Karpas-422 (cell line): ENCODE data around the gene OPA1. TPM values are rescaled to one million over a fixed set of nuclear protein-coding genes. Genes with fewer than 3 reads are reported as not detected.

ENCODE experiments used
- DNase-seq: peaks from one replicate; pipeline ENCODE4 v3.0.0-alpha.2; 2015
- H2AFZ ChIP-seq: fragments of 200-600 bp; sonication (generic); 2 replicates; pipeline ENCODE4 v1.6.1; 2014; ENCODE audit warnings: antibody characterized with exemption, low read length, mixed read lengths
- H3K27ac ChIP-seq: fragments of 200-600 bp; sonication (generic); 2 replicates; pipeline ENCODE4 v1.5.1; 2014; ENCODE audit warnings: mild to moderate bottlenecking, low read length, moderate library complexity
- H3K27me3 ChIP-seq: fragments of 200-600 bp; sonication (generic); 2 replicates; pipeline ENCODE4 v1.6.1; 2014; ENCODE audit warnings: low read length, mixed read lengths
- H3K36me3 ChIP-seq: fragments of 200-600 bp; sonication (generic); 2 replicates; pipeline ENCODE4 v1.6.1; 2014; ENCODE audit warnings: low read length, mixed read lengths; ENCODE audit not compliant: insufficient read depth
- H3K4me1 ChIP-seq: fragments of 200-600 bp; sonication (generic); 2 replicates; pipeline ENCODE4 v1.6.1; 2014; ENCODE audit warnings: mild to moderate bottlenecking, low read length, mixed read lengths
- H3K4me2 ChIP-seq: fragments of 200-600 bp; sonication (generic); 2 replicates; pipeline ENCODE4 v1.6.1; 2014; ENCODE audit warnings: low read length, low read depth, mild to moderate bottlenecking; ENCODE audit not compliant: poor library complexity, severe bottlenecking
- H3K4me3 ChIP-seq: fragments of 200-600 bp; sonication (generic); 2 replicates; pipeline ENCODE4 v1.5.1; 2014; ENCODE audit warnings: mild to moderate bottlenecking, antibody characterized with exemption, low read length, mixed read lengths
- H3K79me2 ChIP-seq: fragments of 200-600 bp; sonication (generic); 2 replicates; pipeline ENCODE4 v1.6.1; 2014; ENCODE audit warnings: mild to moderate bottlenecking, low read length, mixed read lengths
- H3K9ac ChIP-seq: fragments of 200-600 bp; sonication (generic); 2 replicates; pipeline ENCODE4 v1.6.0; 2014; ENCODE audit warnings: low read length
- H3K9me2 ChIP-seq: fragments of 200-600 bp; sonication (generic), shearing (Covaris generic); replicated peaks from 2 replicates; pipeline ENCODE4 v1.6.0; 2014; ENCODE audit warnings: mild to moderate bottlenecking, low read length, moderate library complexity; ENCODE audit not compliant: insufficient read depth
- H3K9me3 ChIP-seq: fragments of 300-700, 200-600 bp; sonication (generic); 2 replicates; pipeline ENCODE4 v1.6.1; 2014; ENCODE audit warnings: low read length, mixed read lengths
- H4K20me1 ChIP-seq: fragments of 200-600 bp; sonication (generic); 2 replicates; pipeline ENCODE4 v1.6.1; 2014; ENCODE audit warnings: mild to moderate bottlenecking, antibody characterized with exemption, low read length, low read depth; ENCODE audit not compliant: insufficient read depth
- total RNA-seq: library from RNA; depleted of rRNA; stranded (reverse); fragments of >200 nt; shearing (Covaris generic); gene quantifications from 2 replicates; pipeline ENCODE4 v1.2.3, GENCODE V29; 2014; ENCODE audit warnings: low replicate concordance

The OPA1 gene
- total RNA-seq, 1 experiment from 2014 or later, result 127 TPM

GRCh38 chr3:193716150-193716549 is 123.1 kb downstream of the OPA1 start:
- H2AFZ ChIP-seq, result no peak overlapping the region
- no peak for DNase-seq
- peaks cover 4% of the 10 kb centered on the region; the same call in 1 of the 2 replicates for H3K9me3 ChIP-seq
- H3K4me2 ChIP-seq, result no peak overlapping the region
- no peaks in the 10 kb centered on the region for H3K36me3 ChIP-seq
- H3K4me1 ChIP-seq, result no peaks in the 10 kb centered on the region
- no peaks in the 10 kb centered on the region for H3K79me2 ChIP-seq
- no peak overlapping the region for H3K9ac ChIP-seq
- H4K20me1 ChIP-seq, result no peaks in the 10 kb centered on the region
- 0 out of 2 replicates have a peak, but pooled peaks cover 2% of the 10 kb centered on the region for H3K27me3 ChIP-seq
- no peaks in the 10 kb centered on the region for H3K9me2 ChIP-seq
- no peak overlapping the region for H3K27ac ChIP-seq
- no peak overlapping the region for H3K4me3 ChIP-seq

- Histone ChIP-seq H3K9ac (no peak overlapping the region), H3K36me3 (no peaks in the 10 kb centered on the region), H3K27ac (no peak overlapping the region)
Measured at GRCh38 chr3:193719735-193720134, 126.7 kb downstream of the OPA1 start.

GRCh38 chr3:193720169-193720568 is 127.2 kb downstream of the OPA1 start:
- H3K4me1 ChIP-seq, result no peaks in the 10 kb centered on the region
- H3K36me3 ChIP-seq, result no peaks in the 10 kb centered on the region
- H3K4me3 ChIP-seq, result no peak overlapping the region
- no peaks in the 10 kb centered on the region for H4K20me1 ChIP-seq
- no peaks in the 10 kb centered on the region for H3K9me3 ChIP-seq
- no peak overlapping the region for H2AFZ ChIP-seq
- no peak overlapping the region for H3K4me2 ChIP-seq
- DNase-seq, result no peak
- no peaks in the 10 kb centered on the region for H3K9me2 ChIP-seq
- no peak overlapping the region for H3K27ac ChIP-seq
- no peaks in the 10 kb centered on the region for H3K79me2 ChIP-seq
- 0 out of 2 replicates have a peak, but pooled peaks cover 2% of the 10 kb centered on the region for H3K27me3 ChIP-seq
- no peak overlapping the region for H3K9ac ChIP-seq

More at GRCh38 chr3:193719735-193720134, 126.7 kb downstream of the OPA1 start:
- no peaks in the 10 kb centered on the region for H4K20me1 ChIP-seq
- H3K4me3 ChIP-seq, result no peak overlapping the region
- H3K9me3 ChIP-seq, result peaks cover under 1% of the 10 kb centered on the region; the same call in 1 of the 2 replicates
- no peaks in the 10 kb centered on the region for H3K9me2 ChIP-seq
- no peaks in the 10 kb centered on the region for H3K4me1 ChIP-seq
- no peaks in the 10 kb centered on the region for H3K79me2 ChIP-seq
- H2AFZ ChIP-seq, result no peak overlapping the region
- DNase-seq, result no peak
- 0 out of 2 replicates have a peak, but pooled peaks cover 2% of the 10 kb centered on the region for H3K27me3 ChIP-seq
- no peak overlapping the region for H3K4me2 ChIP-seq

DNA sequence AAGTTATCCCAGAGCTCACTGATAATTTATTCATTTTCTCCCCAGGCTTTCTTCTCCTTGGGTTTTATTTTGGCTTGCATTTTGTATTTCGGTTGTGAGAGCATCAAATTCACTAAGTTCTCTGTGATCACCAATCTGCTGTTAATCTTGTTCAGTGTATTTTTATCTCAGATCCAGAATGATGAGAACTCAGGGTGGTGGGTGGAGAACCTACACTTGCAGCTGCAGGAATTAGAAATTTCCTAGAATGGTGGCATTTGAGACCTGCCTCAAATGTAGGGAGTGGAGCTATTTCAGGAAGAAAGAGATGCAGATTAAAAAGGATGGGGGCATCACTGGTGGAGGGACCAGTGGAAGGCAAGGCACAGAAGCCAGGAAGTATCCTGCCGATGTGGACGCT is 129.6 kb downstream of the OPA1 start:
- H3K27ac ChIP-seq, result no peak overlapping the region
- DNase-seq, result no peak
- no peaks in the 10 kb centered on the region for H3K79me2 ChIP-seq
- no peak overlapping the region for H3K9ac ChIP-seq
- H3K27me3 ChIP-seq, result 0 out of 2 replicates have a peak, but pooled peaks cover 2% of the 10 kb centered on the region
- no peaks in the 10 kb centered on the region for H3K9me3 ChIP-seq
- H4K20me1 ChIP-seq, result no peaks in the 10 kb centered on the region
- H3K4me1 ChIP-seq, result no peaks in the 10 kb centered on the region
- no peak overlapping the region for H3K4me3 ChIP-seq
- no peak overlapping the region for H3K4me2 ChIP-seq
- no peaks in the 10 kb centered on the region for H3K36me3 ChIP-seq
- H2AFZ ChIP-seq, result no peak overlapping the region
- H3K9me2 ChIP-seq, result no peaks in the 10 kb centered on the region

DNA sequence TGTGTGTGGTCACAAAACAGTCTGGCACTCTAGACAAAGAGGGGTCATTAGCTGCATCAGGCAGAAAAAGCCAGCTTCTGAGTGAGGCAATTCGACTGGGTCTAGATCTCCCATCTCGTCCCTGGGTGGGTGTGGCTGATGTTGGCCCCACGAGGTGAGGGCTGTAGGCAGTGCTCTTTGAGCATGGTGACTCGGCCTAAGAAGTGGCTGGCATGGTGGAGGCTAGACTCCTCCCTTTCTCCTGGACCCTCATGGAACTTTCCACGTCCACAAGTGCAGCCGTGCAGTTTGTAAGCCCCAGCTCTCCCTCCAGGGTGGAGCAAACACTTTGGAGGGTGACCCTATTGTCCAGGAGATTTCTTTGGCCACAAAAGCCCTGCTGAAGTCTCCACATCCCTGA is 134.1 kb downstream of the OPA1 start:
- Histone ChIP-seq H3K4me2 (no peak overlapping the region), H3K27me3 (no peaks in the 10 kb centered on the region), H3K4me1 (no peaks in the 10 kb centered on the region), H3K27ac (no peak overlapping the region), H3K9me2 (no peaks in the 10 kb centered on the region), H2AFZ (no peak overlapping the region), H3K36me3 (no peaks in the 10 kb centered on the region), H3K4me3 (no peak overlapping the region), H3K79me2 (no peaks in the 10 kb centered on the region), H4K20me1 (no peaks in the 10 kb centered on the region), H3K9me3 (no peaks in the 10 kb centered on the region), H3K9ac (no peak overlapping the region)
- DNase-seq, result no peak

DNA sequence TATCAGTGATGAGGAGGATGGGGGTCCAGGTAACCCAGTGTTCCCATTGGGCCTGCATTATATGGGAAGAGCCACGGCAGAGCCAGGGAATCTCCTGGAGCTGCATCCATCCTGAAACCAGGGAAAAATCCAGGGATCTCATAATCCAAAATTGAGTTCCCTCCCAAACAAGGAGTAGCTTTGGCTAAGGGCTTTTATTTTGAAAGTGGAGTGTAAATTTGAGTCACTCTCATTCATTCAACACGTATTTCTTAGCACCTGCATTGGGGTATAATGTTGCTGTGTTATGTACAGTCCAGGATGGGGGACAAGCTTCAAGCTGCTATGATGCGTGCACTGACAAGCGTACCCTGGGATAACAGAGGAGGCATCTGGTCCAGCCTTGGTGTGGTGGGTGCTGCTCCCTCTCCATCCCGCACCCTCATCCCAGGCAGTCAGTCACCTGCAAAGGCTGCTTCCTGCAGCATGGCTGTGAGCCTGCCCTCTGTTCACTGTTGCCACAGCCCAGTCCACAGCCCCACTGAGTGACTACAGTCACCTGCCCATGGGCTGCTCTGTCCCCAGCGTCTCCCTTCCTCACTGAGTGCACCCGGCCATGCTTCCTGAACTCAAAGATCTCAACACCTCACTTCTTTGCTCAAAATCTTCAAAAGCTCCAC is 135.6 kb downstream of the OPA1 start:
- Histone ChIP-seq H3K4me1 (no peaks in the 10 kb centered on the region), H3K4me2 (no peak overlapping the region), H2AFZ (no peak overlapping the region), H4K20me1 (no peaks in the 10 kb centered on the region), H3K9ac (no peak overlapping the region), H3K27me3 (no peaks in the 10 kb centered on the region), H3K79me2 (no peaks in the 10 kb centered on the region), H3K9me3 (no peaks in the 10 kb centered on the region), H3K27ac (no peak overlapping the region), H3K4me3 (no peak overlapping the region), H3K36me3 (no peaks in the 10 kb centered on the region), H3K9me2 (no peaks in the 10 kb centered on the region)
- no peak for DNase-seq

- Histone ChIP-seq H4K20me1 (no peaks in the 10 kb centered on the region), H3K27ac (no peak overlapping the region), H2AFZ (no peak overlapping the region), H3K4me2 (no peak overlapping the region), H3K4me1 (no peaks in the 10 kb centered on the region), H3K9me2 (no peaks in the 10 kb centered on the region), H3K9me3 (no peaks in the 10 kb centered on the region), H3K36me3 (no peaks in the 10 kb centered on the region), H3K27me3 (no peaks in the 10 kb centered on the region), H3K79me2 (no peaks in the 10 kb centered on the region), H3K9ac (no peak overlapping the region), H3K4me3 (no peak overlapping the region)
- DNase-seq, result no peak
Measured at GRCh38 chr3:193729088-193729465, 136.1 kb downstream of the OPA1 start.

DNA sequence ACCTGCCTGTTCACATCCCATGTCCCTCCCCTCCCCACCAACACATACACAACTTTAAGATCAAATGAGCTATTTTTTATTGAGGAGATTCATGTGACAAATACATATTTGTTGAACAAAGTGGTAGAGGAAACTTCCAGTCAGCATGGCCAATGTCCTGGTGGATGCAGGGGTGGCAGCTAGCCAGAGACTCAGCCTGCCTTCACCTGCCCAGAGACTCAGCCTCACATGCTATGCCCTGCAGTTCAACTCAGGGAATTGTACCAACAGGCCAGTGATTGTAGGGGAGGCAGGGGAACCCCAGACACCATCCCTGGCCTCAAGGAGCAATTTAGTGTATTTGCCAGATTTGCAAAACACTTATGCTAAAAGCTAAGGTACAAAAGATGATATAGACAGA is 136.6 kb downstream of the OPA1 start:
- Histone ChIP-seq H3K4me1 (no peaks in the 10 kb centered on the region), H3K4me3 (no peak overlapping the region), H2AFZ (no peak overlapping the region), H3K4me2 (no peak overlapping the region), H3K9me3 (no peaks in the 10 kb centered on the region), H3K9me2 (no peaks in the 10 kb centered on the region), H3K36me3 (no peaks in the 10 kb centered on the region), H3K27me3 (no peaks in the 10 kb centered on the region), H3K9ac (no peak overlapping the region), H4K20me1 (no peaks in the 10 kb centered on the region), H3K79me2 (no peaks in the 10 kb centered on the region), H3K27ac (no peak overlapping the region)
- DNase-seq, result no peak
